Measurements from ENCODE around the gene COL17A1. TPM values are rescaled to one million over a fixed set of nuclear protein-coding genes. Genes with fewer than 3 reads are reported as not detected.

The COL17A1 gene
- total RNA-seq, 4 donors from 2014 or later = 0.63 TPM; not detected in 3

DNA sequence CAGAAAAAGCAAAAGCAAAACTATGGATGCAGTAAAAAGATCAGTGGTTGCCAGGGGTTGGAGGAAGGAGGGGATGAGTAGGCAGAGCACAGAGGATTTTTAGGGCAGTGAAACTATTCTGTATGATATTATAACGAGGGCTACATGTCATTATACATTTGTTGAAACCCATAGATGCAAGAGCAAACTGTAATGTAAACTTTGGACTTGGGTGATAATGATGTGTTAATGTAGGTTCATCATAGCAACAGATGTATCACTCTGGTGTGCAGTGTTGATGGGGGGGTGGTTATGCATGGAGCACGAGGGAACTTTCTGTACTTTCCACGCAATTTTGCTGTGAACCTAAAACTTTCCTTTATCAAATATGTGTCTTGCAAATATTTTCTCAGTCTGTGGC is 95.6 kb downstream of the COL17A1 start:
- no peak for ATAC-seq
- no peak for TF ChIP-seq POLR2A (IDR thresholded peaks at IDR 0.05)
- TF ChIP-seq, protein P1, sequence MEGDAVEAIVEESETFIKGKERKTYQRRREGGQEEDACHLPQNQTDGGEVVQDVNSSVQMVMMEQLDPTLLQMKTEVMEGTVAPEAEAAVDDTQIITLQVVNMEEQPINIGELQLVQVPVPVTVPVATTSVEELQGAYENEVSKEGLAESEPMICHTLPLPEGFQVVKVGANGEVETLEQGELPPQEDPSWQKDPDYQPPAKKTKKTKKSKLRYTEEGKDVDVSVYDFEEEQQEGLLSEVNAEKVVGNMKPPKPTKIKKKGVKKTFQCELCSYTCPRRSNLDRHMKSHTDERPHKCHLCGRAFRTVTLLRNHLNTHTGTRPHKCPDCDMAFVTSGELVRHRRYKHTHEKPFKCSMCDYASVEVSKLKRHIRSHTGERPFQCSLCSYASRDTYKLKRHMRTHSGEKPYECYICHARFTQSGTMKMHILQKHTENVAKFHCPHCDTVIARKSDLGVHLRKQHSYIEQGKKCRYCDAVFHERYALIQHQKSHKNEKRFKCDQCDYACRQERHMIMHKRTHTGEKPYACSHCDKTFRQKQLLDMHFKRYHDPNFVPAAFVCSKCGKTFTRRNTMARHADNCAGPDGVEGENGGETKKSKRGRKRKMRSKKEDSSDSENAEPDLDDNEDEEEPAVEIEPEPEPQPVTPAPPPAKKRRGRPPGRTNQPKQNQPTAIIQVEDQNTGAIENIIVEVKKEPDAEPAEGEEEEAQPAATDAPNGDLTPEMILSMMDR (IDR thresholded peaks at IDR 0.05 in 4 of 5, conservative IDR thresholded peaks at IDR 0.05 in 1 of 5) = no peak
- in situ Hi-C loops (cut with MboI; ENCODE audit: low sequenced_read_pairs in 4 of 4) (loop anchor here in 1 of 4 donors (25.0 kb wide), 1 partner anchor 103 kb away; no protein-coding TSS in a partner anchor), intact Hi-C loops (cut with DNase I; ENCODE audit: low total_unique reads) (no loop called here)
- peaks cover 12 to 14% of the 10 kb centered on the region in 2 donors for H3K4me1 ChIP-seq
- no peak overlapping the region for H3K27ac ChIP-seq
- H3K9me3 ChIP-seq = no peaks in the 10 kb centered on the region
- no peaks in the 10 kb centered on the region for H3K27me3 ChIP-seq
- no peak overlapping the region for H3K4me3 ChIP-seq
- no peak for DNase-seq
- H3K36me3 ChIP-seq = peaks cover 0 to 13% of the 10 kb centered on the region in 2 donors

DNA sequence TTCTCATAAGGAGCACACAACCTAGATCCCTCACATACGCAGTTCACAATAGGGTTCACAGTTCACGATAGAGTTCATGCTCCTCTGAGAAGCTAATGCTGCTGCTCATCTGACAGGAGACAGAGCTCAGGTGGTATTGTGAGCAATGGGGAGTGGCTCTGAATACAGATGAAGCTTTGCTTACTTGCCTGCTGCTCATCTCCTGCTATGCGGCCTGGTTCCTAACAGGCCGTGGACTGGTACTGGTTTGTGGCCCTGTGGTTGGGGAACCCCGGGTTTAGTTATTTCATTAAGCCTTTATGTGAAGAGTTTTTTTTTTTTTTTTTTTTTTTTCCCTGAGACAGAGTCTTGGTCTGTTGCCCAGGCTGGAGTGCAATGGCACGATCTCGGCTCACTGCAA is 99.3 kb downstream of the COL17A1 start:
- Histone ChIP-seq H3K4me3 (no peak overlapping the region), H3K36me3 (no peaks in the 10 kb centered on the region), H3K4me1 (peaks cover 24 to 38% of the 10 kb centered on the region in 2 donors), H3K27me3 (no peaks in the 10 kb centered on the region), H3K9me3 (no peaks in the 10 kb centered on the region), H3K27ac (no peak overlapping the region)
- intact Hi-C loops (cut with DNase I; ENCODE audit: low total_unique reads) (no loop called here), in situ Hi-C loops (cut with MboI; ENCODE audit: low sequenced_read_pairs in 4 of 4) (loop anchor here in 1 of 4 donors (25.0 kb wide), 1 partner anchor 99 kb away; no protein-coding TSS in a partner anchor)
- ATAC-seq (no peak), DNase-seq (no peak)
- TF ChIP-seq, protein P1 (IDR thresholded peaks at IDR 0.05 in 4 of 5, conservative IDR thresholded peaks at IDR 0.05 in 1 of 5) = no peak
- TF ChIP-seq POLR2A (IDR thresholded peaks at IDR 0.05) = no peak

DNA sequence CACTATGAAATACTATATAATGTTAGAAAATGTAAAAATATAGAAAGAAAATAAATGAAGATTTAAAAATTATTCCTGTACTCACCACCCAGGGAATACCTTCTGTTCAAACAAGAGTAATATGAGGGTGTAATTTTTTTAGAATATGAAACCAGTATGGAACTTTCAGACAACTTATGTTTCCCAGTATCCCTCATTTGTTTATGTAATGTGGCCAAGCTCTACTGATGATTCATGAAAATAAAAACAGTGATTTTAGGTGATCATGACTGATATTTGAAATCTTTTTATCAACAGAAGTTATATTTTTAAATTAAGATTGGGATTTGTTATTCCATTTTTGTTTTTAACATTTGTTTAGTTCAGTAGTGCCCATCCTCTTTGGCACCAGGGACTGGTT is 100.0 kb downstream of the COL17A1 start:
- TF ChIP-seq, protein P1 (IDR thresholded peaks at IDR 0.05 in 4 of 5, conservative IDR thresholded peaks at IDR 0.05 in 1 of 5) = no peak
- no peak for TF ChIP-seq POLR2A (IDR thresholded peaks at IDR 0.05)
- in situ Hi-C loops (cut with MboI; ENCODE audit: low sequenced_read_pairs in 4 of 4) = loop anchor here in 1 of 4 donors (25.0 kb wide), 1 partner anchor 98 kb away; no protein-coding TSS in a partner anchor
- H3K27me3 ChIP-seq = no peaks in the 10 kb centered on the region
- DNase-seq = no peak
- no peak for ATAC-seq
- no peak overlapping the region for H3K4me3 ChIP-seq
- intact Hi-C loops (cut with DNase I; ENCODE audit: low total_unique reads) = no loop called here
- H3K36me3 ChIP-seq = no peaks in the 10 kb centered on the region
- no peaks in the 10 kb centered on the region for H3K9me3 ChIP-seq
- peaks cover 24 to 38% of the 10 kb centered on the region in 2 donors for H3K4me1 ChIP-seq
- H3K27ac ChIP-seq = no peak overlapping the region

- no peaks in the 10 kb centered on the region for H3K9me3 ChIP-seq
- intact Hi-C loops (cut with DNase I; ENCODE audit: low total_unique reads) = no loop called here
- TF ChIP-seq POLR2A (IDR thresholded peaks at IDR 0.05) = no peak
- TF ChIP-seq, protein P1 (IDR thresholded peaks at IDR 0.05 in 4 of 5, conservative IDR thresholded peaks at IDR 0.05 in 1 of 5) = no peak
- ATAC-seq = no peak
- H3K27ac ChIP-seq = no peak overlapping the region
- DNase-seq = no peak
- in situ Hi-C loops (cut with MboI; ENCODE audit: low sequenced_read_pairs in 4 of 4) = loop anchor here in 1 of 4 donors (25.0 kb wide), 1 partner anchor 96 kb away; no protein-coding TSS in a partner anchor
- H3K4me3 ChIP-seq = no peak overlapping the region
- peaks cover 29 to 32% of the 10 kb centered on the region in 2 donors for H3K4me1 ChIP-seq
- H3K36me3 ChIP-seq = no peaks in the 10 kb centered on the region
- no peaks in the 10 kb centered on the region for H3K27me3 ChIP-seq
These were observed 102.2 kb downstream of the COL17A1 start for GRCh38 chr10:103983367-103983911.
